ENCODE data around the gene ABHD13. TPM values are rescaled to one million over a fixed set of nuclear protein-coding genes. Genes with fewer than 3 reads are reported as not detected.
A peak's percentile ranks its signal among the peaks of the same experiment; 100 is the strongest.
"Not testable (repeated sequence)": the region's sequence is repeated elsewhere in the genome, so short reads cannot be mapped to it uniquely, and the experiment has no call there.

The ABHD13 gene
- total RNA-seq, 1 experiment from 2014 or later = 17.9 TPM

GRCh38 chr13:108210551-108210950 is 7.6 kb upstream of the ABHD13 start:
- Histone ChIP-seq H3K27me3 (replicated peaks) (no peaks in the 10 kb centered on the region), H3K9me3 (replicated peaks) (no peaks in the 10 kb centered on the region), H3K4me1 (replicated peaks) (peaks cover 5% of the 10 kb centered on the region; the same call in 1 of the 2 replicates), H3K27ac (no peak overlapping the region), H3K36me3 (peaks cover 23% of the 10 kb centered on the region), H3K4me3 (no peak overlapping the region)
- no peak for DNase-seq (ENCODE audit: low read depth in 1 of 2, low spot score in 2 of 2)

GRCh38 chr13:108212886-108213285 is 5.3 kb upstream of the ABHD13 start:
- peaks cover 11% of the 10 kb centered on the region; the same call in 1 of the 2 replicates for H3K4me1 ChIP-seq (replicated peaks)
- no peaks in the 10 kb centered on the region for H3K27me3 ChIP-seq (replicated peaks)
- no peaks in the 10 kb centered on the region for H3K9me3 ChIP-seq (replicated peaks)
- H3K36me3 ChIP-seq = peaks cover 23% of the 10 kb centered on the region
- DNase-seq (ENCODE audit: low read depth in 1 of 2, low spot score in 2 of 2) = no peak
- no peak overlapping the region for H3K27ac ChIP-seq
- H3K4me3 ChIP-seq = no peak overlapping the region

DNA sequence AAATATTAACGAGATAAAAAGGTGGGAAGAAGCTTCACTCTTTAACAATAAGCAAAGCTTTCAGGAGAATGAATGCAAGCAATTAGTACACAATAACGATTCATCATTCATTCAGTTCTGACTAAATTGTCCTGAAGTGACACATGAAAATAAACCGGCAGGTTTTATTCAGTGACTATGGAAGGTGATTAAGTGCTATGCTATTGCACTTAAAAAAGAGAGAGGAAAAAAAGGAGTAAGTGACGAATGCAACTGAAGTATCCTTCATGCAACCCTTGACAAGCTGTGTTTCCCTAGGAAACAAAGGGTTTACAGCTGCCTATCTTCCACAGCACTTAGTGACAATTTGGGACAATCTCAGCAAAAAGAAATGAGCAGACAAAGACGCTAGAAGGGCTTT is 4.2 kb upstream of the ABHD13 start:
- H3K36me3 ChIP-seq = peaks cover 26% of the 10 kb centered on the region
- no peaks in the 10 kb centered on the region for H3K27me3 ChIP-seq (replicated peaks)
- H3K9me3 ChIP-seq (replicated peaks) = no peaks in the 10 kb centered on the region
- DNase-seq (ENCODE audit: low read depth in 1 of 2, low spot score in 2 of 2) = peak in 1 of 2 experiments; percentile 10
- H3K4me1 ChIP-seq (replicated peaks) = peaks cover 11% of the 10 kb centered on the region; the same call in 1 of the 2 replicates
- H3K4me3 ChIP-seq = no peak overlapping the region
- H3K27ac ChIP-seq = no peak overlapping the region

DNA sequence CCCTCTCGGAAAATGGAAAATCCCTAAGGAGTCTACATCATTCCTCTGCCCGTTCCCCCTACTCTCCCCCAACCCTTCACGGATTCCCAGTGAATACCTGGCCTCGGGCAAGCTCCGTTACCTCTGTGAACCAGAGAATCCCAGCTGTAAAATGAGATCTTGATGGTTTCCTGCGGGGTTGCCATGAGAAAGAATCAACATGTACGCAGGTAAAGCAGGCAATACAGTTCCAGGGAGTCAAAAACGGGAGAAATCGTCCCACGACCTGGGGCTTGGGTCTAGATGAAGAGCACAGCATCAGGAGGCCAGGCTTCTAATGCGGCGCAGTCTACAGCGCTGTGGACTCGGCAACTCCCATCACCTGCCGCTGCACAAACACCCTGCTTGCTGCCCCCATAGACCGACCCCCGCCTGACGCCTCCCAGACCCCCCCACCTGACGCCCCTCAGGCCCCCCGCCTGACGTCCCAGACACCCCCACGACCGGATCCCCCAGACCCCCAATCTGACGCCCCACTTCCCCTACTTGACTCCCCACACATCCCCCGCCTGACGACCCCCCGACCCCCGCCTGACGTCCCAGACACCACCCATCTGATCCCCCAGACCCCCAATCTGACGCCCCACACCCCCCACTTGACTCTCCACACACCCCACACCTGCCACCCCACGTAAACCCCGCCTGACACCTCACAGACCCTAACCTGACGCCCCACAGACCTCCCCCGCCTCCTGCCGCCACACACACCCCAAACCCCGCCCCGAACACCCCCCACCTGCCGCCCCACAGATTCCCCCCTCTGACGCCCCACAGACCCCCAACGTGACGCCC is 3.5 kb upstream of the ABHD13 start:
- peaks cover 21% of the 10 kb centered on the region for H3K36me3 ChIP-seq
- no peaks in the 10 kb centered on the region for H3K9me3 ChIP-seq (replicated peaks)
- H3K27ac ChIP-seq = no peak overlapping the region
- DNase-seq (ENCODE audit: low read depth in 1 of 2, low spot score in 2 of 2) = peak in 1 of 2 experiments; percentile 42
- H3K4me3 ChIP-seq = no peak overlapping the region
- H3K27me3 ChIP-seq (replicated peaks) = no peaks in the 10 kb centered on the region
- H3K4me1 ChIP-seq (replicated peaks) = peaks cover 17% of the 10 kb centered on the region

GRCh38 chr13:108215436-108215835 is 2.8 kb upstream of the ABHD13 start, which contains the start of gene LIG4:
TSS of gene LIG4 (minus strand) at chr13:108215536. CDS start at chr13:108211268, 4,268 bp downstream.
- H3K4me1 ChIP-seq (replicated peaks) = peaks cover 19% of the 10 kb centered on the region
- peak within 1 kb of the TSS; percentile 42 for H3K4me3 ChIP-seq
- peaks cover 13% of the 10 kb centered on the region for H3K36me3 ChIP-seq
- no peak within 1 kb of the TSS for H3K27ac ChIP-seq
- peak; percentile 77 to 94 for DNase-seq (ENCODE audit: low read depth in 1 of 2, low spot score in 2 of 2)
- no peaks in the 10 kb centered on the region for H3K9me3 ChIP-seq (replicated peaks)
- no peaks in the 10 kb centered on the region for H3K27me3 ChIP-seq (replicated peaks)

- peak overlapping the region; percentile 89 for H3K4me3 ChIP-seq
- not testable (repeated sequence) for DNase-seq (ENCODE audit: low read depth in 1 of 2, low spot score in 2 of 2); H3K27me3 ChIP-seq (replicated peaks); H3K36me3 ChIP-seq; H3K9me3 ChIP-seq (replicated peaks)
- peaks cover 19% of the 10 kb centered on the region for H3K4me1 ChIP-seq (replicated peaks)
- H3K27ac ChIP-seq = peak overlapping the region; percentile 57
Measured at GRCh38 chr13:108217307-108218043, 717 bp upstream of the ABHD13 start.

DNA sequence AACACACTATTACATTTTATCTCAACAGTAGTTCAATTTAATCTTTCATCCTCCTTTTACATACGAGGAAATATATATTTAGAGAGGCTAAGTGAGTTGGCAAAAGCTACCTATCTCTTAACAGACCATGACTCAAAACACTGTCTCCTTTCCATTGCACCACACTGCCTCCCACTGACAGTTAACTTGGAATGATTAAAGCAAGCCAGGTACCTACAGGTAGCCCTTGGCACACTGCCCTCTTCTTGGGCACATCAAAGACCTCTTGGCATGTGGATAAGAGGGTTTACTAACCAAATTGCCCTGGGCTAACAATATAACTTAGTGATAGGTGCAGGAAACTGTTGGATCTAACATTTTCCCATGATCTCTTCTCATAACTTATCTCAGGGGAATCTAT is 1.8 kb downstream of the ABHD13 start:
- H3K4me1 ChIP-seq (replicated peaks) = peaks cover 15% of the 10 kb centered on the region
- DNase-seq (ENCODE audit: low read depth in 1 of 2, low spot score in 2 of 2) = no peak
- peaks cover 6% of the 10 kb centered on the region for H3K36me3 ChIP-seq
- no peaks in the 10 kb centered on the region for H3K9me3 ChIP-seq (replicated peaks)
- H3K27ac ChIP-seq = no peak overlapping the region
- no peaks in the 10 kb centered on the region for H3K27me3 ChIP-seq (replicated peaks)
- H3K4me3 ChIP-seq = no peak overlapping the region

DNA sequence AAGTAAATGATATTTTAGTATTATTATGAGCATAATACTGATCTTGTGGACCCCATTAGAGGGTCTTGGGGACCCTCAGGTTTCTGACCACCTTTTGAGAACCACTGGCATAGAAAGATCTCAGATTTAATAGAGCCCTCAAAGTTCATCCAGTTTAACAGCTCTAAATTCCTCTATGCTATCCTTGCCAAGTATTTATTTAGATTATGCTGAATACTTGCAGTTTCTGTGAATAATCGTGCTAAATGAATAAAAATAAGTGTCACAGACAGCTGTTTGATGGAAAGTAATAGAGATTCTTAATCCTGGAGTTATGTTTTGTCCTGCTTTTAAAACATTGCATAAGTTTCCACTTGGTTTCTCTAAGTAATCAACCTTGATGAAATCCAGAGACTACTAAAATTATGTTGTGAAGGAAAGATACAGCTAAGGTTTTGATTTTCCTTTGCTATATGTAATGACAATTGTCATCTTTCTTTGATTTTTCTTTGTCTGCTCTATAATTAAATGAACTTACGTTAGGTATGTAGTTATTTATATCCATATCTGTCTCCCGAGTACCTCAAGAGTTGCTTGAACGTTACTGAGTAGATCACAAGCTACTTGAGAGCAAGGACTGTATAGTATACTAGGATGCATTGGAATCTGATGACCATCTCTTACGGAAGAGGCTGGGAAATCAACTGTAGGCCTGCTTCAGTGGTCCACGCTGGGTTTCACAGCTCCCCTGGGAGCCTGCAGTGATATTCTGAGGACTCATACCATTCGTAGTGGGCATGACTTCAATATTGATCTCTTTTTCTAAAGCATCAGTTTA is 5.7 kb downstream of the ABHD13 start:
- H3K27me3 ChIP-seq (replicated peaks) = no peaks in the 10 kb centered on the region
- no peaks in the 10 kb centered on the region for H3K9me3 ChIP-seq (replicated peaks)
- no peak overlapping the region for H3K27ac ChIP-seq
- peaks cover 2% of the 10 kb centered on the region for H3K36me3 ChIP-seq
- DNase-seq (ENCODE audit: low read depth in 1 of 2, low spot score in 2 of 2) = no peak
- H3K4me3 ChIP-seq = no peak overlapping the region
- H3K4me1 ChIP-seq (replicated peaks) = peaks cover 8% of the 10 kb centered on the region

- DNase-seq (ENCODE audit: low read depth in 1 of 2, low spot score in 2 of 2) = no peak
- H3K36me3 ChIP-seq = peaks cover 12% of the 10 kb centered on the region; the same call in 1 of the 2 replicates
- H3K27me3 ChIP-seq (replicated peaks) = no peaks in the 10 kb centered on the region
- no peak overlapping the region for H3K27ac ChIP-seq
- no peaks in the 10 kb centered on the region for H3K9me3 ChIP-seq (replicated peaks)
- no peak overlapping the region for H3K4me3 ChIP-seq
- no peaks in the 10 kb centered on the region for H3K4me1 ChIP-seq (replicated peaks)
Measured at GRCh38 chr13:108225440-108225839, 7.2 kb downstream of the ABHD13 start.

DNA sequence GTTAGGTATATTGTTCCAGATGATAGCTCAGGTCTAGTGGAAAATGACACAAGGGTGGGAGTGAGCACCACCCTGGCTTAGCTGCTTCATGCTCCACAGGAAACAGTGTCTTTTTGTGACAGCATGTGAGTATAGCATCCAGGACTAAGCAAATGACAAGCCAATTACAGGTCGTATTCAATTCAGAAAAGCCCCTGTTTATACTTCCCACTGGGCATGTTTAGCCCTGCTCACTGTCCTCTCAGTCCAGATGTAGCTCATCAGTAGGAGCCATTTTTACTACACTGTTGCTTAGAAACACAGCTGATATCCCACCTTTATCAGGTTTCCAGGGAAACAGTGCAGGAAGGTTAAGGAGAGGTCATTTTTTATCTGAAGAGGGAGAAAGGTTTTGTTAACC is 8.0 kb downstream of the ABHD13 start:
- no peak overlapping the region for H3K4me3 ChIP-seq
- H3K9me3 ChIP-seq (replicated peaks) = no peaks in the 10 kb centered on the region
- DNase-seq (ENCODE audit: low read depth in 1 of 2, low spot score in 2 of 2) = no peak
- no peak overlapping the region for H3K27ac ChIP-seq
- peaks cover 12% of the 10 kb centered on the region; the same call in 1 of the 2 replicates for H3K36me3 ChIP-seq
- no peaks in the 10 kb centered on the region for H3K27me3 ChIP-seq (replicated peaks)
- H3K4me1 ChIP-seq (replicated peaks) = no peaks in the 10 kb centered on the region

DNA sequence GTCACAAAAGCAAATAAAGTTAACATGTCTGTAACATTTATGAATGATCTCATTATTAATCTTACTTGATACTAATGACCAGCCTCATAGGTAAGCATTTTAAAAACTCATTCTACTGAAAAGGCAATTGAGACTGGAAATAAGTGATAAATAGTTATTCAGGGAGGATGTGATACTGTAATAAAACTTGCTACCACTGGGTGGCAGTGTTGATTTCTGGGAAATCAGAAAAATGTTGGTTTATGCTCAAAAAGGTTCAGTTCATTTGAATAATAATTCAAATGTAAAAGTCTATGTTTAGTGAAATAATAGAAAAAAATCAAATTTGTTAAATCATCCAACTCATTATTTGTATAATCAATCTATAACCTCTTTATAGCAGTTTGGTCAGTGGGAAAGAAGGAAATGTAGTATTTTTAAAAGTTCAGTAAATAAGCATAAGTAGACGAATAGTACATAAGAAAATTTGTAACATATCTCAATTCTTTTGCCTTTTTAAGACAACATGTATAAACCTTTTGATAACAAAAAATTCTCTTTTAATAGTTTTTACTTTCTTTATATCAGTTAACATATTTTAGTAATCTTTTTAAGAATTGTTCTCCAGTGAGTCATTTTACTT is 9.6 kb downstream of the ABHD13 start:
- Histone ChIP-seq H3K27ac (no peak overlapping the region), H3K27me3 (replicated peaks) (no peaks in the 10 kb centered on the region), H3K36me3 (peaks cover 12% of the 10 kb centered on the region; the same call in 1 of the 2 replicates), H3K4me3 (no peak overlapping the region), H3K4me1 (replicated peaks) (no peaks in the 10 kb centered on the region), H3K9me3 (replicated peaks) (no peaks in the 10 kb centered on the region)
- no peak for DNase-seq (ENCODE audit: low read depth in 1 of 2, low spot score in 2 of 2)

DNA sequence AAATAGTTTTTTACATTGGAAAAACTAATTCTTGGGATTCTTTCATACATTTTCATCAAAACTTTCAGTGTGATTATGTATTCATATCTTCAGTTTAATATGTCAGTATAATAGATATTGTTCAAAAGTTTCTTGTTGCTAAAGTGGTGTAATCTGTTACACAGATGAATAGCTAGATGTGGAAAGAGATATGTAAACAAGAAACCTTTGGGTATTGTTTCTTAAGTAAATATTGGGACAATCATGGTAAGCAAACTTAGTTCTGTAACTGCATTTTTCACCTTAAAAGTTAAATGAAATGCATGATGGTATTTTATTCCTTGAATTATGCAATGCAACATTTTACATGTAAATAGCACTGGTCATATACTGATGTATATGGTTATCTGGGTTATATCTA is 12.2 kb downstream of the ABHD13 start:
- no peak overlapping the region for H3K27ac ChIP-seq
- no peak overlapping the region for H3K4me3 ChIP-seq
- peaks cover 12% of the 10 kb centered on the region; the same call in 1 of the 2 replicates for H3K36me3 ChIP-seq
- no peaks in the 10 kb centered on the region for H3K9me3 ChIP-seq (replicated peaks)
- DNase-seq (ENCODE audit: low read depth in 1 of 2, low spot score in 2 of 2) = no peak
- H3K27me3 ChIP-seq (replicated peaks) = no peaks in the 10 kb centered on the region
- H3K4me1 ChIP-seq (replicated peaks) = no peaks in the 10 kb centered on the region

DNA sequence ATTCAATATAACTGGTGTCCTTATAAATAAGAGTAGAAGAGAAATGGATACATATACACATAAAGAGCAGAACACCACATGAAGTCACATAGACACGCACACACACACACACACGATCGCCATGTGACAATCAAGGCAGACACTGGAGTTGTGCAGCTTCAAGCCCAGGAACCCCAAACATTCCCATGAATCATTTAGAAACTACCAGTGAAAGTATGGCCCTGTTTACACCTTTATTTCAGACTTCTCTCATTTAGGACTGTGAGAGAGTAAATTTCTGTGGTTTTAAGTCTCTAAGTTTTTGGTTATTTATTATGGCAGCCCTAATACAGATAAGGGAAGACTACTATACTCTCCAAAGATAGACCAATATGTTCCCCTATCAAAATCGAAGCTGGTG is 31.0 kb downstream of the ABHD13 start:
- no peaks in the 10 kb centered on the region for H3K4me1 ChIP-seq (replicated peaks)
- H3K27me3 ChIP-seq (replicated peaks) = no peaks in the 10 kb centered on the region
- no peak for DNase-seq (ENCODE audit: low read depth in 1 of 2, low spot score in 2 of 2)
- no peaks in the 10 kb centered on the region for H3K9me3 ChIP-seq (replicated peaks)
- no peaks in the 10 kb centered on the region for H3K36me3 ChIP-seq
- no peak overlapping the region for H3K27ac ChIP-seq
- H3K4me3 ChIP-seq = no peak overlapping the region

Data from SJSA1 (cell line).